Measurements from ENCODE around the gene EPS15. TPM values are rescaled to one million over a fixed set of nuclear protein-coding genes. Genes with fewer than 3 reads are reported as not detected.

EPS15 gene
- total RNA-seq, 1 donor from 2014 or later, result 50.1 TPM

- DNase-seq (ENCODE audit: low spot score), result no peak
- intact Hi-C loops (cut with micrococcal nuclease), result no loop called here
- Mint-ChIP-seq H3K36me3 (ENCODE audit: low read depth) (peaks cover 23% of the 10 kb centered on the region), H3K27me3 (ENCODE audit: low read depth) (no peaks in the 10 kb centered on the region), H3K9me3 (no peaks in the 10 kb centered on the region), H3K4me1 (ENCODE audit: low read depth) (no peaks in the 10 kb centered on the region), H3K4me3 (ENCODE audit: low read depth) (no peak overlapping the region), H3K27ac (no peak overlapping the region)
These were observed 153.3 kb downstream of the EPS15 start for GRCh38 chr1:51365774-51366173.

DNA sequence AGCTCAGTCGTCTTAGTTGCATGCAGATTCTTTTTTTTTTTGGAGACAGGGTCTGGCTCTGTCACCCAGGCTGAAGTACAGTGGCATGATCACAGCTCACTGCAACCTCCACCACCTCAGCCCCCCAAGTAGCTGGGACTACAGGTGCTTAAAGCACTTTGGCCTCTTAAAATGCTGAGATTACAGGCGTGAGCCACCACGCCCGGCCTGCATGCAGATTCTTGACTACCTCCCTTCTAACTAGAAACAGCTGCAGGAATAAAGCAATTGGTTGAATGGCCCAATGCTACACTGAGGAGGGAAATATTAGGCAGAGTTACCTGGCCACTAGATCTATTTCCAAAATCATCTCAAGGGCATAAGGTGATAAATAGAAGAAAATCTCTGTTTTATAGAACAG lies 159.2 kb downstream of the EPS15 start:
- no peaks in the 10 kb centered on the region for H3K4me1 Mint-ChIP-seq (ENCODE audit: low read depth)
- DNase-seq (ENCODE audit: low spot score), result no peak
- H3K27ac Mint-ChIP-seq, result no peak overlapping the region
- intact Hi-C loops (cut with micrococcal nuclease), result no loop called here
- no peaks in the 10 kb centered on the region for H3K9me3 Mint-ChIP-seq
- H3K27me3 Mint-ChIP-seq (ENCODE audit: low read depth), result no peaks in the 10 kb centered on the region
- no peak overlapping the region for H3K4me3 Mint-ChIP-seq (ENCODE audit: low read depth)
- peaks cover 38% of the 10 kb centered on the region for H3K36me3 Mint-ChIP-seq (ENCODE audit: low read depth)

DNA sequence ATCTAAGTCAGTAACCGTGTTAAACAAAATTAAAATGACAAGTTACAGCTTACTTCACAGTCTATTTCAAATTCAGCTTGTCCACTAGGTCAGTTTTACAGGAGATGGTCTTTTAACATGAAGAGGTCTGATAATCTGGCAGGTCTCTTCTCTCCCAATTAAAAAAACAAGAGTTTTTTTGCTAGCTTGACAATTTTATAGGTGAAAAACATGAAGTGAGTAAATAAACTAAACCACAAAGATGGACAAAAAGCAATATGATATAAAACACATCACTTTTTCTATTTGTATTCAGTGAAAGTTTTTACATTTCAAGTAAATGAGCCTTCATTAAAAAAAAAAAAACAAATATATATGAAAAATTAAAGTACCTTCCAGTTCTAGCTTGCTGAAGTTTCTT lies 163.7 kb downstream of the EPS15 start:
- Mint-ChIP-seq H3K27ac (no peak overlapping the region), H3K27me3 (ENCODE audit: low read depth) (no peaks in the 10 kb centered on the region), H3K4me3 (ENCODE audit: low read depth) (no peak overlapping the region), H3K36me3 (ENCODE audit: low read depth) (peaks cover 18% of the 10 kb centered on the region), H3K9me3 (no peaks in the 10 kb centered on the region), H3K4me1 (ENCODE audit: low read depth) (no peaks in the 10 kb centered on the region)
- intact Hi-C loops (cut with micrococcal nuclease), result no loop called here
- no peak for DNase-seq (ENCODE audit: low spot score)

DNA sequence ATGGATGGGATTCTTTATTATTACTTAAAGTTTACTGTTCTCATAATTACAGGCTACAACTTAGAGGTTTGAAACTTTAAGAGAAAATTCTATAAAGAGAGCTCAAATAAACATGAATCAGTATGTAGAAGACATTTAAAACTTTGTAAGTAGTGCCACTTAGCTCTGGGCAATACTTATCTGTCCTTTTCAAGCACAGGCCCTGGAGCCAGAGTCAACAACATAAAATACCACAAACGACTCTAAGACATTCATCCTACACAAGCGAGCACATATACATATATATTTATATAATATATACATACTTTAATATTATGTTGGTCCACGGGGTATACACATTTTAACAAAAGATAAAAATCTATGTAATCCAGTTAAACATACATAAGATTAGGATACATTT lies 164.7 kb downstream of the EPS15 start:
- H3K9me3 Mint-ChIP-seq, result no peaks in the 10 kb centered on the region
- H3K27me3 Mint-ChIP-seq (ENCODE audit: low read depth), result no peaks in the 10 kb centered on the region
- no peak overlapping the region for H3K4me3 Mint-ChIP-seq (ENCODE audit: low read depth)
- H3K36me3 Mint-ChIP-seq (ENCODE audit: low read depth), result peaks cover 18% of the 10 kb centered on the region
- no peak overlapping the region for H3K27ac Mint-ChIP-seq
- intact Hi-C loops (cut with micrococcal nuclease), result no loop called here
- DNase-seq (ENCODE audit: low spot score), result no peak
- no peaks in the 10 kb centered on the region for H3K4me1 Mint-ChIP-seq (ENCODE audit: low read depth)

GRCh38 chr1:51351907-51352306 lies 167.2 kb downstream of the EPS15 start:
- intact Hi-C loops (cut with micrococcal nuclease), result no loop called here
- H3K4me3 Mint-ChIP-seq (ENCODE audit: low read depth), result no peak overlapping the region
- no peaks in the 10 kb centered on the region for H3K9me3 Mint-ChIP-seq
- no peak overlapping the region for H3K27ac Mint-ChIP-seq
- no peaks in the 10 kb centered on the region for H3K4me1 Mint-ChIP-seq (ENCODE audit: low read depth)
- H3K27me3 Mint-ChIP-seq (ENCODE audit: low read depth), result peaks cover 1% of the 10 kb centered on the region
- DNase-seq (ENCODE audit: low spot score), result no peak
- H3K36me3 Mint-ChIP-seq (ENCODE audit: low read depth), result peaks cover 18% of the 10 kb centered on the region

DNA sequence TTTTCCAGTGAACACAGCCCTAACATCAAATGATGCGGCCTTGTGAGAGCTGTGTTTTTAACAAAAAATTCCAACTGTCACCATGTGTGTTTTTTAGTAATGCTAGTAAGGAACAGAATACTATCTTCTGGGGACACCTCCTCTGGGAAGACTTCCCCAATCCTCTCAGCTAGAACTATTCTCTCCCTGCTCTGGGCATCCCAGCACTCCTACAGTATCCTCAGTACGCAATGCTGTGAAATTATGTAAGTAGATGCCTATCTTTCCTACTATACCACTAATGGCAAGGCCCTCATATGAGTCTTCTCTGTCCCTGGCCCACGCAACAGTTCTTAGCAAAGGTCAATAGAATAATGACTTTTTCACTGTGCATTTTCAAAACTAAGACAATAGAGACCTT lies 169.2 kb downstream of the EPS15 start:
- DNase-seq (ENCODE audit: low spot score), result no peak
- Mint-ChIP-seq H3K27ac (no peak overlapping the region), H3K4me3 (ENCODE audit: low read depth) (no peak overlapping the region), H3K9me3 (no peaks in the 10 kb centered on the region), H3K4me1 (ENCODE audit: low read depth) (no peaks in the 10 kb centered on the region), H3K27me3 (ENCODE audit: low read depth) (peaks cover 13% of the 10 kb centered on the region), H3K36me3 (ENCODE audit: low read depth) (peaks cover 1% of the 10 kb centered on the region)
- intact Hi-C loops (cut with micrococcal nuclease), result no loop called here

GRCh38 chr1:51348147-51348527 lies 170.9 kb downstream of the EPS15 start:
- Mint-ChIP-seq H3K36me3 (ENCODE audit: low read depth) (no peaks in the 10 kb centered on the region), H3K27ac (no peak overlapping the region), H3K27me3 (ENCODE audit: low read depth) (peaks cover 26% of the 10 kb centered on the region), H3K4me3 (ENCODE audit: low read depth) (no peak overlapping the region), H3K9me3 (no peaks in the 10 kb centered on the region), H3K4me1 (ENCODE audit: low read depth) (no peaks in the 10 kb centered on the region)
- intact Hi-C loops (cut with micrococcal nuclease), result no loop called here
- DNase-seq (ENCODE audit: low spot score), result no peak

- no peaks in the 10 kb centered on the region for H3K4me1 Mint-ChIP-seq (ENCODE audit: low read depth)
- H3K4me3 Mint-ChIP-seq (ENCODE audit: low read depth), result no peak overlapping the region
- H3K27me3 Mint-ChIP-seq (ENCODE audit: low read depth), result peaks cover 29% of the 10 kb centered on the region
- intact Hi-C loops (cut with micrococcal nuclease), result no loop called here
- no peaks in the 10 kb centered on the region for H3K9me3 Mint-ChIP-seq
- no peak for DNase-seq (ENCODE audit: low spot score)
- H3K36me3 Mint-ChIP-seq (ENCODE audit: low read depth), result no peaks in the 10 kb centered on the region
- H3K27ac Mint-ChIP-seq, result no peak overlapping the region
These were observed 171.5 kb downstream of the EPS15 start for GRCh38 chr1:51347398-51348146.

DNA sequence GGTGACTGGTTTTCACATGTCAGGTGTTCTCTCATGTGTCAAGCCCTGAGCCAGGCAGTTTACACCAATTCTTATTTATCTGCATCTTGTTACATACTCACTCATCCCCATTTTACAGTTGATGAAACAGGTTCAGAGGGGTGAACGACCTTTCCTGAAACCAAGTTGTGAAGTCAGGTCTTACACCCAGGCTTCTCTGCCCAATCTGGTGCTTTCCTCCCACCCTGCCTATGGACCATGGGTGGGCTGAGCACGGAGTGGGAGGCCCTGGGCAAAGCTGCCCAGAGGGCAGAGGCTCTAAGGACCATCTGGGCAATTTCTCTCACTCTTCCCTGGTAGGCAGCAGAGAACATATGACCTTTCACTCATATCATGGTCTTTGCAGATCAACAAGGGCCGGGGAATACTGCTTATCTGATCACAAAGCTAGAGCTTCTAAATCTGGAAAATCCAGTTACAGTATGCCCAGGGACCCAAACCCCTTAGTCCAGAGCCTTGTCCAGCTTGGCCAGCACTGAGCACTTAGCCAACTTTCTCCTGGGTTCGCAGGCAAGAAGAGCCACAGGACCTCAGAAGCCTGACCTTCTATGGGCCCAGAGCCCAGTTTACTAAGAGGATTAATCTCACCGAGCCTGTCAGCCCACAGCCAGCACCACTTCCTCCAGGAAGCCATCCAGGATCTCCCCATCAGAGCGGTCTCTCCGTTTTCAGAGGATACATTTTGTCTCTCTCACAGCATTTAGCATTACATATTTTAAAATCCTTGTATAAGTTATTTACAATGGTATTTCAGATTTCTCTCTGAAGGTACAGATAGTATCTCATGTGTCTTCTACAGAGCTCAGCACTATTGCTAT lies 172.8 kb downstream of the EPS15 start:
- no peak overlapping the region for H3K4me3 Mint-ChIP-seq (ENCODE audit: low read depth)
- peaks cover 3% of the 10 kb centered on the region for H3K4me1 Mint-ChIP-seq (ENCODE audit: low read depth)
- intact Hi-C loops (cut with micrococcal nuclease), result no loop called here
- DNase-seq (ENCODE audit: low spot score), result peak; percentile 3
- H3K36me3 Mint-ChIP-seq (ENCODE audit: low read depth), result no peaks in the 10 kb centered on the region
- H3K27ac Mint-ChIP-seq, result no peak overlapping the region
- H3K27me3 Mint-ChIP-seq (ENCODE audit: low read depth), result peaks cover 34% of the 10 kb centered on the region
- H3K9me3 Mint-ChIP-seq, result no peaks in the 10 kb centered on the region

DNA sequence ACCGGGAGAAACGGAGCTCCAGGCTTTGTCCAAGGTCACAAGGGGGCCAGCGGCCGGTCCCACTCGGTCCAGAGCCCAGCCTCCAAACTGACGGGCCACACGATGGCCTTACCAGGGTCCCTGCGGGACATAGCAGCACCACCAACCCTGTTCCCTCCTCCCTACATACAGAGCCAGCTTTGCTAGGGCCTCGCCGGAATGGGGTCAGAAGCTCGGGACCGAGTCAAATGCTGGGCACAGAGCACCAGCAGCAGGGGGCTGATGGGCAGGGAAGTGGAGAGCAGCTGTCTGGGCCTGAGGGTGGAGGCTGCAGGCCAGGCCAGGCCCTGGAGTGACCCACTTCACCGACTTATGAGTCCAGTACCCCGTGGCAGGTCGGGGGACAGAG lies 173.8 kb downstream of the EPS15 start:
- Mint-ChIP-seq H3K36me3 (ENCODE audit: low read depth) (no peaks in the 10 kb centered on the region), H3K27me3 (ENCODE audit: low read depth) (peaks cover 34% of the 10 kb centered on the region), H3K27ac (no peak overlapping the region), H3K9me3 (no peaks in the 10 kb centered on the region), H3K4me3 (ENCODE audit: low read depth) (no peak overlapping the region), H3K4me1 (ENCODE audit: low read depth) (peaks cover 3% of the 10 kb centered on the region)
- no peak for DNase-seq (ENCODE audit: low spot score)
- intact Hi-C loops (cut with micrococcal nuclease), result no loop called here

DNA sequence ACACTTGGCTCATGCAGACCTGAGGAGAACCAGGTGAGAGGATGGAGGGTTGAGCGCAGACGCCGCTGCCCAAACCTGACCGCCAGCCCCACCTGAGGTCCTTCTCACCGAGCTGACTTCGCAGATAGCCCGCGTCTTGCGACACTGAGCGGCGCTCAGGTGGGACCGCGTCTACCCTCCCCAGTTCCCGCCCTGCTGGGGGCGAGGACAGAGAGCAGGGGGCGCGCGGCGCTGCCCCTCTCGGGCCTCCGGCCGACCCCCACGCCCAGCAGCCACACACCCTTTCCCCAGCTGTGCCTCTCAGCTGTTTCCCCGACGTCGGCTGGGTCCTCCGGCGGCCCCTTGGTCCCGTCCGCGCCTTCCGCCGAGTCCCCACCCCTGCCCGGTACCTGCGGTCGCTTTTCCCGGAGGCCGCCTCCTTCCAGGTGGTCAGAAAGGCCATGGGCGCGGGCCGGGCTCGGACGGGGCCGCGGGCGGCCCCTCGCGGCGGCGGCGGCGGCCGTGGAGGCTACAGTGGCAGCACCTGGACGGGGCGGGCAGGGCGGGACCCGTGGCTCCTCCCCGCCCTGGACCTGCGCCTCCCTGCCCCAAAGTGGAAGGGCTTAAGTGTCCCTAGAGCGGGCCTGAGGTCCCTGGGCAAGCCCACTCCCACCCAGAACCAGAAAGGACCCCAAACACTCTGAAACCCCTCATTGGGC lies 174.3 kb downstream of the EPS15 start:
- H3K36me3 Mint-ChIP-seq (ENCODE audit: low read depth), result no peaks in the 10 kb centered on the region
- H3K4me3 Mint-ChIP-seq (ENCODE audit: low read depth), result no peak overlapping the region
- H3K27ac Mint-ChIP-seq, result no peak overlapping the region
- H3K27me3 Mint-ChIP-seq (ENCODE audit: low read depth), result peaks cover 34% of the 10 kb centered on the region
- H3K9me3 Mint-ChIP-seq, result no peaks in the 10 kb centered on the region
- intact Hi-C loops (cut with micrococcal nuclease), result no loop called here
- H3K4me1 Mint-ChIP-seq (ENCODE audit: low read depth), result peaks cover 3% of the 10 kb centered on the region
- no peak for DNase-seq (ENCODE audit: low spot score)

GRCh38 chr1:51344276-51344601 lies 174.8 kb downstream of the EPS15 start:
- peaks cover 3% of the 10 kb centered on the region for H3K4me1 Mint-ChIP-seq (ENCODE audit: low read depth)
- no peaks in the 10 kb centered on the region for H3K36me3 Mint-ChIP-seq (ENCODE audit: low read depth)
- H3K27ac Mint-ChIP-seq, result no peak overlapping the region
- H3K4me3 Mint-ChIP-seq (ENCODE audit: low read depth), result no peak overlapping the region
- H3K9me3 Mint-ChIP-seq, result no peaks in the 10 kb centered on the region
- no peak for DNase-seq (ENCODE audit: low spot score)
- H3K27me3 Mint-ChIP-seq (ENCODE audit: low read depth), result peaks cover 34% of the 10 kb centered on the region
- intact Hi-C loops (cut with micrococcal nuclease), result no loop called here

- H3K27ac Mint-ChIP-seq, result no peak overlapping the region
- no peak for DNase-seq (ENCODE audit: low spot score)
- H3K4me3 Mint-ChIP-seq (ENCODE audit: low read depth), result no peak overlapping the region
- H3K27me3 Mint-ChIP-seq (ENCODE audit: low read depth), result peaks cover 34% of the 10 kb centered on the region
- H3K4me1 Mint-ChIP-seq (ENCODE audit: low read depth), result peaks cover 3% of the 10 kb centered on the region
- no peaks in the 10 kb centered on the region for H3K9me3 Mint-ChIP-seq
- intact Hi-C loops (cut with micrococcal nuclease), result no loop called here
- no peaks in the 10 kb centered on the region for H3K36me3 Mint-ChIP-seq (ENCODE audit: low read depth)
These were observed 175.4 kb downstream of the EPS15 start for GRCh38 chr1:51343624-51344023.
